GM23248 (cell line): ENCODE measurements around the gene VEGFC. TPM values are rescaled to one million over a fixed set of nuclear protein-coding genes. Genes with fewer than 3 reads are reported as not detected.

ENCODE experiments used
- DNase-seq: peaks from one replicate; pipeline ENCODE4 v3.0.0-alpha.2; 2015
- H2AFZ ChIP-seq: fragments of 200-600 bp; sonication (generic); 2 replicates; pipeline ENCODE4 v1.6.1; 2016; ENCODE audit warnings: antibody characterized with exemption
- H3F3A ChIP-seq: fragments of 200-600 bp; sonication (generic); 2 replicates; pipeline ENCODE4 v1.6.1; 2016; ENCODE audit warnings: mild to moderate bottlenecking, antibody characterized with exemption, mixed run types; ENCODE audit not compliant: insufficient read depth
- H3K27ac ChIP-seq: fragments of 200-600 bp; sonication (generic); 2 replicates; pipeline ENCODE4 v1.5.1; 2016; ENCODE audit warnings: mild to moderate bottlenecking
- H3K27me3 ChIP-seq: fragments of 200-600 bp; sonication (generic); replicated peaks from 2 replicates; pipeline ENCODE4 v1.6.1; 2016; ENCODE audit warnings: mild to moderate bottlenecking; ENCODE audit not compliant: insufficient read depth
- H3K36me3 ChIP-seq: fragments of 200-600 bp; sonication (generic); 2 replicates; pipeline ENCODE4 v1.6.1; 2016; ENCODE audit warnings: low read depth, mild to moderate bottlenecking
- H3K4me1 ChIP-seq: fragments of 200-600 bp; sonication (generic); 2 replicates; pipeline ENCODE4 v1.6.1; 2016; ENCODE audit warnings: mild to moderate bottlenecking; ENCODE audit not compliant: insufficient read depth
- H3K4me2 ChIP-seq: fragments of 200-600 bp; sonication (generic); one replicate; pipeline ENCODE4 v1.6.1; 2016; ENCODE audit warnings: mild to moderate bottlenecking; ENCODE audit not compliant: unreplicated experiment
- H3K4me3 ChIP-seq: fragments of 200-600 bp; sonication (generic); 2 replicates; pipeline ENCODE4 v1.5.1; 2016; ENCODE audit warnings: mild to moderate bottlenecking
- H3K79me2 ChIP-seq: fragments of 200-600 bp; sonication (generic); 2 replicates; pipeline ENCODE4 v1.6.1; 2016; ENCODE audit warnings: mild to moderate bottlenecking; ENCODE audit not compliant: insufficient read depth
- H3K9ac ChIP-seq: fragments of 200-600 bp; sonication (generic); 2 replicates; pipeline ENCODE4 v1.6.1; 2016; ENCODE audit warnings: mild to moderate bottlenecking
- H3K9me2 ChIP-seq: fragments of 200-600 bp; sonication (generic); 2 replicates; pipeline ENCODE4 v1.6.1; 2016; ENCODE audit warnings: mixed run types, mild to moderate bottlenecking, moderate library complexity; ENCODE audit not compliant: insufficient read depth
- H3K9me3 ChIP-seq: fragments of 200-600 bp; sonication (generic); one replicate; pipeline ENCODE4 v1.6.1; 2017; ENCODE audit warnings: low read depth
- H4K20me1 ChIP-seq: fragments of 200-600 bp; sonication (generic); 2 replicates; pipeline ENCODE4 v1.6.0; 2016; ENCODE audit not compliant: insufficient read depth
- EZH2 ChIP-seq: fragments of 200-600 bp; sonication (generic); IDR thresholded peaks from 2 replicates; pipeline ENCODE4 v1.6.1; 2018; ENCODE audit warnings: antibody characterized with exemption, mild to moderate bottlenecking; ENCODE audit not compliant: insufficient read depth, poor library complexity, severe bottlenecking
- EZH2phosphoT487 ChIP-seq: fragments of 200-600 bp; sonication (generic); IDR thresholded peaks from 2 replicates; pipeline ENCODE4 v1.6.1; 2018; ENCODE audit warnings: antibody characterized with exemption, moderate library complexity, mild to moderate bottlenecking, low read depth; ENCODE audit not compliant: insufficient read depth
- WGBS, 2 experiments: methylation state at CpG; one replicate each; pipeline ENCODE4 v1.1.6; 2015 to 2017; ENCODE audit warnings: low lambda C conversion rate in 2 of 2, low coverage in 1 of 2; ENCODE audit errors: missing lambda C conversion rate in 2 of 2; 5-methylcytosine and 5-hydroxymethylcytosine counted together
- in situ Hi-C: fragments of 300-500 bp; cut with MboI; formaldehyde crosslinking; loops from 2 replicates; pipeline ENCODE4 v1.15.0; 2020
- polyA plus RNA-seq: library from polyadenylated mRNA; unstranded; fragments of >200 nt; fragmentation: Nextera tagmentation; extraction: Ambion mirVana; gene quantifications from 2 replicates; pipeline ENCODE4 v1.2.1, GENCODE V29; 2016
- total RNA-seq: library from RNA; depleted of rRNA; stranded (reverse); fragments of >200 nt; shearing (Covaris generic); gene quantifications from 2 replicates; pipeline ENCODE4 v1.2.3, GENCODE V29; 2014

Gene VEGFC
- total and polyA plus RNA-seq, 2 experiments from 2014 or later = 21.7 to 56.3 TPM

GRCh38 chr4:176664964-176665363 lies 127.8 kb downstream of the VEGFC start:
- Histone ChIP-seq H3K4me3 (no peak overlapping the region), H3K9ac (no peak overlapping the region), H3K27me3 (no peaks in the 10 kb centered on the region), H3K9me3 (no peaks in the 10 kb centered on the region), H3K79me2 (no peaks in the 10 kb centered on the region), H3K4me2 (no peak overlapping the region), H3F3A (peaks cover 69% of the 10 kb centered on the region), H4K20me1 (no peaks in the 10 kb centered on the region), H3K4me1 (no peaks in the 10 kb centered on the region), H3K27ac (no peak overlapping the region), H2AFZ (no peak overlapping the region), H3K36me3 (peaks cover 22% of the 10 kb centered on the region), H3K9me2 (no peaks in the 10 kb centered on the region)
- TF ChIP-seq EZH2 (no peak), EZH2phosphoT487 (no peak)
- in situ Hi-C loops = loop anchor here (25.0 kb wide), 1 partner anchor 278 kb away; no protein-coding TSS in a partner anchor
- no peak for DNase-seq
- 96 to 98% methylated on average over 4 of the region's 4 CpGs for WGBS, 2 experiments

- peak; percentile 15 for DNase-seq
- WGBS, 2 experiments = 89 to 91% methylated on average over 5 of the region's 5 CpGs
- no peak overlapping the region for H2AFZ ChIP-seq
- H3K9me2 ChIP-seq = no peaks in the 10 kb centered on the region
- no peaks in the 10 kb centered on the region for H3K9me3 ChIP-seq
- H3F3A ChIP-seq = peaks cover 69% of the 10 kb centered on the region
- peaks cover 9% of the 10 kb centered on the region; the same call in 1 of the 2 replicates for H3K36me3 ChIP-seq
- in situ Hi-C loops = loop anchor here (25.0 kb wide), 1 partner anchor 273 kb away; no protein-coding TSS in a partner anchor
- H3K27me3 ChIP-seq = no peaks in the 10 kb centered on the region
- no peaks in the 10 kb centered on the region for H4K20me1 ChIP-seq
- H3K9ac ChIP-seq = no peak overlapping the region
- H3K4me1 ChIP-seq = no peaks in the 10 kb centered on the region
- TF ChIP-seq EZH2 = no peak
- TF ChIP-seq EZH2phosphoT487 = no peak
- H3K79me2 ChIP-seq = no peaks in the 10 kb centered on the region
- no peak overlapping the region for H3K4me3 ChIP-seq
- no peak overlapping the region for H3K27ac ChIP-seq
- H3K4me2 ChIP-seq = no peak overlapping the region
These were observed 132.2 kb downstream of the VEGFC start for GRCh38 chr4:176660561-176660960.

DNA sequence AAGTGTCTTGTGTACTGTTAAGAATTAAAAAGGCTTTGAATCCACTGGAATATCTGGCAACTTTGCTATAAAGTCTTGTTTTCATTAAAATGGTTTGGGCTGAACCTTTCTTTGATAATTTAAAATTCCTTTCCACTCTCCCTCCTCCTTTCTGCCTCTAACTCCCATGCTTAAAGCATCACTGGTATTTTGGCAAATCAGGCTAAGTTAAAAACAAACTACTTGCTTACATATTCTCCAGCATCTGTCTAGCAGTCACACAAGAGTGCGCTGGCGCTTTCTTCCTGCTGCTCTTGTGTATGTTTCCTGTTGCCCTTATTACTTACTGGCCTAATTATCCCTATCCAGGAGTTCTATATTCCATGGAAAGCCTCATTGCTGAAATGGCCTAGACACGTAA lies 136.6 kb downstream of the VEGFC start:
- Histone ChIP-seq H3K36me3 (no peaks in the 10 kb centered on the region), H3K4me3 (no peak overlapping the region), H3K27ac (no peak overlapping the region), H3F3A (peaks cover 63% of the 10 kb centered on the region), H3K9me2 (no peaks in the 10 kb centered on the region), H3K9ac (no peak overlapping the region), H3K4me1 (peaks cover 12% of the 10 kb centered on the region; the same call in 1 of the 2 replicates), H3K9me3 (no peaks in the 10 kb centered on the region), H3K79me2 (no peaks in the 10 kb centered on the region), H2AFZ (no peak overlapping the region), H3K4me2 (no peak overlapping the region), H4K20me1 (no peaks in the 10 kb centered on the region), H3K27me3 (no peaks in the 10 kb centered on the region)
- no peak for TF ChIP-seq EZH2phosphoT487
- TF ChIP-seq EZH2 = no peak
- peak; percentile 32 for DNase-seq
- in situ Hi-C loops = loop anchor here (25.0 kb wide), 1 partner anchor 269 kb away; no protein-coding TSS in a partner anchor
- WGBS, 2 experiments = 37 to 46% methylated on average over 3 of the region's 3 CpGs

- no peaks in the 10 kb centered on the region for H3K36me3 ChIP-seq
- H2AFZ ChIP-seq = no peak overlapping the region
- no peaks in the 10 kb centered on the region for H4K20me1 ChIP-seq
- H3K4me3 ChIP-seq = no peak overlapping the region
- no peaks in the 10 kb centered on the region for H3K9me2 ChIP-seq
- peaks cover 12% of the 10 kb centered on the region; the same call in 1 of the 2 replicates for H3K4me1 ChIP-seq
- H3K9me3 ChIP-seq = no peaks in the 10 kb centered on the region
- H3K4me2 ChIP-seq = no peak overlapping the region
- H3F3A ChIP-seq = peaks cover 50% of the 10 kb centered on the region
- WGBS, 2 experiments = 87 to 91% methylated on average over 7 of the region's 7 CpGs
- H3K9ac ChIP-seq = no peak overlapping the region
- no peaks in the 10 kb centered on the region for H3K79me2 ChIP-seq
- in situ Hi-C loops = loop anchor here (25.0 kb wide), 1 partner anchor 267 kb away; no protein-coding TSS in a partner anchor
- H3K27ac ChIP-seq = no peak overlapping the region
- DNase-seq = no peak
- TF ChIP-seq EZH2 (no peak), EZH2phosphoT487 (no peak)
- H3K27me3 ChIP-seq = no peaks in the 10 kb centered on the region
These were observed 138.0 kb downstream of the VEGFC start for GRCh38 chr4:176654565-176655216.
